Activated naive CD4-positive, alpha-beta T cell treated with anti-CD3 and anti-CD28 coated beads, Interleukin-2, amount 50 U/mL, for 24 hours (primary cell): Measurements from ENCODE around the gene DGLUCY.
"Not testable (repeated sequence)": the region's sequence is repeated elsewhere in the genome, so short reads cannot be mapped to it uniquely, and the experiment has no call there.

ENCODE experiments used
- H3K27ac Mint-ChIP-seq: one replicate; pipeline ENCODE4 v1.8.0; 2021; ENCODE audit warnings: mild to moderate bottlenecking, mixed read lengths
- H3K27me3 Mint-ChIP-seq: one replicate; pipeline ENCODE4 v1.8.0; 2021; ENCODE audit warnings: mixed read lengths
- H3K36me3 Mint-ChIP-seq: one replicate; pipeline ENCODE4 v1.8.0; 2021; ENCODE audit warnings: mixed read lengths
- H3K4me1 Mint-ChIP-seq: one replicate; pipeline ENCODE4 v1.8.0; 2021; ENCODE audit warnings: mixed read lengths
- H3K4me3 Mint-ChIP-seq: one replicate; pipeline ENCODE4 v1.8.0; 2021; ENCODE audit warnings: mild to moderate bottlenecking, mixed read lengths
- H3K9me3 Mint-ChIP-seq: one replicate; pipeline ENCODE4 v1.8.0; 2021; ENCODE audit warnings: mixed read lengths

DGLUCY gene

GRCh38 chr14:91237219-91237618, 123.3 kb downstream of the DGLUCY start:
- H3K27ac Mint-ChIP-seq = peak overlapping the region; percentile 25
- H3K4me1 Mint-ChIP-seq = peaks cover 69% of the 10 kb centered on the region
- H3K9me3 Mint-ChIP-seq = no peaks in the 10 kb centered on the region
- no peaks in the 10 kb centered on the region for H3K27me3 Mint-ChIP-seq
- H3K4me3 Mint-ChIP-seq = no peak overlapping the region
- peaks cover 7% of the 10 kb centered on the region for H3K36me3 Mint-ChIP-seq

DNA sequence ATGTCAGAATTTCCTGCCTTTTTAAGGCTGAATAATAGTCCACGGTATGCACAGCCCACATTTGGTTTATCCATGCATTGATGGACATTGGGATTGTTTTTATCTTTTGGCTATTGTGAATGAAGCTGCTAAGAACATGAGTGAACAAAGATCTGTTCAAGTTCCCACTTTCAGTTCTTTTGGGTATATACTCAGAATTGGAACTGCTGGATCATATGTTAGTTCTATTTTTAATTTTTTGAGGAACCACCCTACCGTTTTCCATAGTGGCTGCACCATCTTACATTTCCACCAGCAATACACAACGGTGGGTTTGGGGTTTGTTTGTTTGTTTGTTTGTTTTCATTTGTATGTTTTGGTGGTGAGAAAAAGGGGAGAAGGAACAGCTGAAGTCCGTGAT, 124.2 kb downstream of the DGLUCY start:
- no peaks in the 10 kb centered on the region for H3K27me3 Mint-ChIP-seq
- H3K9me3 Mint-ChIP-seq = no peaks in the 10 kb centered on the region
- H3K4me1 Mint-ChIP-seq = peaks cover 70% of the 10 kb centered on the region
- H3K27ac Mint-ChIP-seq = peak overlapping the region; percentile 90
- H3K4me3 Mint-ChIP-seq = no peak overlapping the region
- peaks cover 5% of the 10 kb centered on the region for H3K36me3 Mint-ChIP-seq

GRCh38 chr14:91238661-91239060, 124.8 kb downstream of the DGLUCY start:
- H3K9me3 Mint-ChIP-seq = no peaks in the 10 kb centered on the region
- H3K27me3 Mint-ChIP-seq = no peaks in the 10 kb centered on the region
- peaks cover 5% of the 10 kb centered on the region for H3K36me3 Mint-ChIP-seq
- H3K4me3 Mint-ChIP-seq = peak overlapping the region; percentile 53
- H3K27ac Mint-ChIP-seq = peak overlapping the region; percentile 90
- peaks cover 70% of the 10 kb centered on the region for H3K4me1 Mint-ChIP-seq

- no peaks in the 10 kb centered on the region for H3K27me3 Mint-ChIP-seq
- H3K36me3 Mint-ChIP-seq = peaks cover 7% of the 10 kb centered on the region
- H3K9me3 Mint-ChIP-seq = no peaks in the 10 kb centered on the region
- H3K27ac Mint-ChIP-seq = peak overlapping the region; percentile 95
- peak overlapping the region; percentile 79 for H3K4me3 Mint-ChIP-seq
- H3K4me1 Mint-ChIP-seq = peaks cover 80% of the 10 kb centered on the region
These were observed 128.0 kb downstream of the DGLUCY start for GRCh38 chr14:91241863-91242262.

GRCh38 chr14:91242635-91243034, 128.8 kb downstream of the DGLUCY start:
- no peaks in the 10 kb centered on the region for H3K27me3 Mint-ChIP-seq
- peak overlapping the region; percentile 95 for H3K27ac Mint-ChIP-seq
- H3K4me1 Mint-ChIP-seq = peaks cover 85% of the 10 kb centered on the region
- H3K4me3 Mint-ChIP-seq = peak overlapping the region; percentile 79
- peaks cover 6% of the 10 kb centered on the region for H3K9me3 Mint-ChIP-seq
- H3K36me3 Mint-ChIP-seq = peaks cover 12% of the 10 kb centered on the region

- Mint-ChIP-seq H3K27me3 (no peaks in the 10 kb centered on the region), H3K4me3 (peak overlapping the region; percentile 79), H3K9me3 (peaks cover 6% of the 10 kb centered on the region), H3K27ac (peak overlapping the region; percentile 95), H3K36me3 (peaks cover 14% of the 10 kb centered on the region), H3K4me1 (peaks cover 85% of the 10 kb centered on the region)
These were observed 129.2 kb downstream of the DGLUCY start for GRCh38 chr14:91243074-91243471.

DNA sequence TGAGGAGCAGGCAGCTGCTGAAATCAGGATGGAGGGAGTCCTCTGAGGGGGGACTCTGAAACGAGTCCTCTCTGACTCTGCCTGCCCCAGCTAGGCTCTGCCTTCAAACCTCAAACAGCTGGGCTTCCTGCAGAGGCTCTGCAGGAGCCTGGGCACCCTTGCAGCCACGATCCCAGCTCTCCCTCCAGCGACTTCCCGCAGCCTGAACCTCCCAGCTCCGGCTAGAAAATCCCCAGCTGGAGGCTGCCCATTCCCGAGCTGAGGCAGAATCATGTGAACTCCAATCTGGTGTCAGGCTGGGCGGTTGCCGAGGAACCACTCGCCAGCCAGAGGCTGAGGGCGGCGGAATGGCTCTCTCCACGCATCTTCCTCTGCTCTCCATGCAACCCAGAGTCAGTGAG, 130.6 kb downstream of the DGLUCY start, which contains the start of gene GPR68:
Gene GPR68 (minus strand): TSS at position 204 of the 401 bp plus-strand sequence. CDS start 9,654 bp downstream, outside the sequence.
- Mint-ChIP-seq H3K9me3 (peaks cover 6% of the 10 kb centered on the region), H3K4me3 (peak within 1 kb of the TSS; percentile 79), H3K4me1 (peaks cover 81% of the 10 kb centered on the region), H3K27me3 (no peaks in the 10 kb centered on the region), H3K36me3 (peaks cover 14% of the 10 kb centered on the region), H3K27ac (peak within 1 kb of the TSS; percentile 95)

GRCh38 chr14:91245029-91245428, 131.2 kb downstream of the DGLUCY start:
- Mint-ChIP-seq H3K27me3 (no peaks in the 10 kb centered on the region), H3K4me1 (peaks cover 81% of the 10 kb centered on the region), H3K36me3 (peaks cover 14% of the 10 kb centered on the region), H3K9me3 (peaks cover 6% of the 10 kb centered on the region), H3K27ac (peak overlapping the region; percentile 95), H3K4me3 (peak overlapping the region; percentile 79)

- H3K36me3 Mint-ChIP-seq = peaks cover 14% of the 10 kb centered on the region
- not testable (repeated sequence) for H3K9me3 Mint-ChIP-seq, H3K27me3 Mint-ChIP-seq
- peak overlapping the region; percentile 64 for H3K4me3 Mint-ChIP-seq
- peak overlapping the region; percentile 95 for H3K27ac Mint-ChIP-seq
- peaks cover 83% of the 10 kb centered on the region for H3K4me1 Mint-ChIP-seq
These were observed 131.7 kb downstream of the DGLUCY start for GRCh38 chr14:91245616-91246015.

- Mint-ChIP-seq H3K36me3 (peaks cover 14% of the 10 kb centered on the region), H3K9me3 (peaks cover 6% of the 10 kb centered on the region)
These were observed 132.4 kb downstream of the DGLUCY start for GRCh38 chr14:91246051-91246852.

DNA sequence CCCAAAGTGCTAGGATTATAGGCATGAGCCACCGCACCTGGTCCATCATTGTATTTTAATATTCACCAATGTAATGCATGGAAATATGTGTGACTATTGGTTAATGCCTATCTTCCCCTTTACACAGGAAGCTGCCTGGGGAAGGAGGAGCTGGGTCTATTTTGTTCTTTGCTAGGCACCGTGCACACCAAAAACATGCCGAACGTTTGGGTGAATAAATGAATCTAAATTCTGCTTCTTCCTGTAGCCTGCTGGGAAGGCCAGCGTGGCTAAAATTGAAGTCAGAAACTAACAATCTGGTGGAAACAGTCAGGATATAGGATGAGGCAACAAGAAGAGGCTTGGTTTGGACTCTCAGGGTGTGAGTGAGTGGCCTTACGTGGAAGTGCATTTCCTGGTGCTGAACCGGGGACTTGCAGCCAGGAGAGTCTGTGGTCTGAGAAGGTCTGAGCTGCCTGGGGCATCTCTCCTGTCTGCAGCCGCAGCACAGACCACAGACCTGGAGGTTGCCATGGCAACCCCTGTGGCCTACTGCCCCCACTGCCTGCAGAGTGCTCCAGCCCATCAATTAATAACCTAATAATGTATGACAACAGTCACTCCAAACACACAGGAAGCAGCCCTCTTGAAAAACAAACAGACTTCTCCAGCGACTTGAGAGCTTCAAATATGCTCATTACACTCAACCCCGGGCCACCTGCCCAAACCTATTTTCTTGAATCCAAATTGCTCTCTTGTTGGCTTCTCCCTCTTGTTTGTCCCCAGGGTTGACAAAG, 136.2 kb downstream of the DGLUCY start:
- Mint-ChIP-seq H3K9me3 (peaks cover 6% of the 10 kb centered on the region), H3K27me3 (no peaks in the 10 kb centered on the region), H3K36me3 (peaks cover 11% of the 10 kb centered on the region), H3K4me3 (peak overlapping the region; percentile 54), H3K27ac (peak overlapping the region; percentile 74), H3K4me1 (peaks cover 75% of the 10 kb centered on the region)

More at GRCh38 chr14:91246051-91246852, 132.4 kb downstream of the DGLUCY start:
- H3K27ac Mint-ChIP-seq = peak overlapping the region; percentile 94
- peaks cover 86% of the 10 kb centered on the region for H3K4me1 Mint-ChIP-seq
- no peaks in the 10 kb centered on the region for H3K27me3 Mint-ChIP-seq
- peak overlapping the region; percentile 64 for H3K4me3 Mint-ChIP-seq

- peaks cover 11% of the 10 kb centered on the region for H3K36me3 Mint-ChIP-seq
These were observed 137.0 kb downstream of the DGLUCY start for GRCh38 chr14:91250912-91251311.

DNA sequence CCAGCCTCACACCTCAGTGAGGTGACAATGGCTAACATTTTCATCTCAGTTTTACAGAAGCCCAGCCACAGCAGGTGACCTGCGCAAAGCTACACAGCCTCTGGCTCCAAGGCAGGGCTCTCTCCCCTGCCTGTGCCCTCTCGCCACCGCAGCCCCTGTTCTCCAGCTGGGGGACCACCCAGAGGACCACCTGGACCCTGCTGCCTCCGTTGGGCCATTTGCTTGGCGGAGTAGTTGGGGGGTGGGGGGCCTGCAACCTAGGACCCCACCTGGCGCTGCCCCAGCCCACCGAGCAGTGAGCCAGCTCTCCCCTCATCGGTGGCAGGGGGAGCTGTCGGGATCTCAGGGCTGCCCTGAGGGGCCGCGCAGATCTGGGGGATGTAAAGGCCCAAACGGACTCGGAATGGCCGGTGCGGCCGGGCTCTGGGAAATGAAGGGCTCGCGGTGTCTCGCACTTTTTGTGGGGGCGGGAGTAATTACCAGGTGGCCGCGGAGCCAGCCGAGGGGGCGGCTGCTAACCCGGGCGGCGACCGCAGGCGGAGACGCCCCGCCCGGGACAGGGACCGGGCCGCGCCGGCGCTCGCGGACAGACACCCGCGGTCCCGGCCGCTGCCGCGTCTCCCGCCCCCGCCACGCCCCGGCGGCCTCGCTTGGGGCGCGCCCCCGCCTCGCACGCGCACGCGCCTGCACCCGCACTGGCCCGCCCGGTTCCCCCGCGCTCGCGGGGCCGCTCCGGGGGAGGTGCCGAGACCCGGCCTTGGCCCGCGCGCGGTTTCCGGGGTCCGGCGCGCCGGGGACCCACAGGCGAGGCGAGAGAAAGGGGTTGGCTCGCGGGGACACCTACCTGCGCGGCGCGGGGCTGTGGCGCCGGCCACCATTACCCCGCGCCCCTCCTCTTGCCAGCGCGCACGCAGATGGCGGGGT, 139.3 kb downstream of the DGLUCY start:
- Mint-ChIP-seq H3K9me3 (no peaks in the 10 kb centered on the region), H3K4me1 (peaks cover 79% of the 10 kb centered on the region), H3K4me3 (peak overlapping the region; percentile 71), H3K27me3 (no peaks in the 10 kb centered on the region), H3K36me3 (no peaks in the 10 kb centered on the region), H3K27ac (no peak overlapping the region)

More at GRCh38 chr14:91250912-91251311, 137.0 kb downstream of the DGLUCY start:
- no peak overlapping the region for H3K4me3 Mint-ChIP-seq
- H3K27me3 Mint-ChIP-seq = no peaks in the 10 kb centered on the region
- H3K4me1 Mint-ChIP-seq = peaks cover 74% of the 10 kb centered on the region
- peaks cover 6% of the 10 kb centered on the region for H3K9me3 Mint-ChIP-seq
- H3K27ac Mint-ChIP-seq = no peak overlapping the region

- H3K4me3 Mint-ChIP-seq = peak overlapping the region; percentile 87
- no peaks in the 10 kb centered on the region for H3K9me3 Mint-ChIP-seq
- peak overlapping the region; percentile 81 for H3K27ac Mint-ChIP-seq
- no peaks in the 10 kb centered on the region for H3K27me3 Mint-ChIP-seq
- H3K36me3 Mint-ChIP-seq = no peaks in the 10 kb centered on the region
- H3K4me1 Mint-ChIP-seq = peaks cover 77% of the 10 kb centered on the region
These were observed 140.0 kb downstream of the DGLUCY start for GRCh38 chr14:91253795-91254323.

DNA sequence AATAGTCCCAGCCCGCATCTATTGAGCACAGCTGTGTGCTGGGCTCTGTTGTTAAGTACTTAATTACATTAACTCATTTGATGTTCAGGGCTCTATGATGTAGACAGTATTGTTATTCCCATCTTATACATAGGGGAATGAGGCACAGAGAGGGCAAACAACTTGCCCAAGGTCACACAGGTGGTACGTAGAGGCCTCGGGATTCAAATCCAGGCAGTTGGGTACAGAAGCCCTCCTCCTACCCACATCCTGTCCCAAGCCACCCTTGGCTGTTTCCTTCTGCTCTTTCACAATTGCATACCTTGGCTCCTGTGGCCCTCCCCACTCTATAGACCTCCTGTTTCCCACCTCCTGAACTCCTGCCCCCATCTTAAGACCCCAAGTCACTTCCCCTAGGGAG, 140.6 kb downstream of the DGLUCY start:
- Mint-ChIP-seq H3K4me1 (peaks cover 74% of the 10 kb centered on the region), H3K27me3 (no peaks in the 10 kb centered on the region), H3K4me3 (peak overlapping the region; percentile 87), H3K27ac (peak overlapping the region; percentile 81), H3K36me3 (no peaks in the 10 kb centered on the region), H3K9me3 (no peaks in the 10 kb centered on the region)
